Measurements from ENCODE around the gene BAZ2B.

The BAZ2B gene

DNA sequence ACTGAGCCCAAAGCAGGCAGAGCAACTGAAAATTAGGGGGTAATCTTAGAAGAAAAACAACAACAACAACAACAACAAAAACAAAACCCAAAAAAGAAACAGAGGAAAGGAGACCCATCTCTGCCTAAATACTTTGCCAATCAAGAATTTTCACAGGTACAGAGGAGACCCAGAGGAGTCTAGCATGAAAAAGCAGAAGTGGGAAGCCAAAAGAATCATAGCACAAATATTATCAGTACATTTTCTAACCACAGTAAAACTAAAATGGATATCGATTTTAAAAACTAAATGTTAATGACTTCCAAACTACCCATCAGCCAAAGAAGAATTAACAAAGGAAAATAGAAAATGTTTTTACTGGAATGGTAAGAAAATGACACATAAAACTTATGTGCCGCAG is 148.1 kb downstream of the BAZ2B start:
- in situ Hi-C loops (cut with MboI; ENCODE audit: low pct_unique_long_range_greater_than_20kb, low sequenced_read_pairs, unreplicated experiment): no loop called here
- TF ChIP-seq, protein P1, sequence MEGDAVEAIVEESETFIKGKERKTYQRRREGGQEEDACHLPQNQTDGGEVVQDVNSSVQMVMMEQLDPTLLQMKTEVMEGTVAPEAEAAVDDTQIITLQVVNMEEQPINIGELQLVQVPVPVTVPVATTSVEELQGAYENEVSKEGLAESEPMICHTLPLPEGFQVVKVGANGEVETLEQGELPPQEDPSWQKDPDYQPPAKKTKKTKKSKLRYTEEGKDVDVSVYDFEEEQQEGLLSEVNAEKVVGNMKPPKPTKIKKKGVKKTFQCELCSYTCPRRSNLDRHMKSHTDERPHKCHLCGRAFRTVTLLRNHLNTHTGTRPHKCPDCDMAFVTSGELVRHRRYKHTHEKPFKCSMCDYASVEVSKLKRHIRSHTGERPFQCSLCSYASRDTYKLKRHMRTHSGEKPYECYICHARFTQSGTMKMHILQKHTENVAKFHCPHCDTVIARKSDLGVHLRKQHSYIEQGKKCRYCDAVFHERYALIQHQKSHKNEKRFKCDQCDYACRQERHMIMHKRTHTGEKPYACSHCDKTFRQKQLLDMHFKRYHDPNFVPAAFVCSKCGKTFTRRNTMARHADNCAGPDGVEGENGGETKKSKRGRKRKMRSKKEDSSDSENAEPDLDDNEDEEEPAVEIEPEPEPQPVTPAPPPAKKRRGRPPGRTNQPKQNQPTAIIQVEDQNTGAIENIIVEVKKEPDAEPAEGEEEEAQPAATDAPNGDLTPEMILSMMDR (IDR thresholded peaks at IDR 0.05; ENCODE audit: extremely low read depth, insufficient read depth, missing control alignments): no peak
- no peak for DNase-seq (ENCODE audit: low spot score)

DNA sequence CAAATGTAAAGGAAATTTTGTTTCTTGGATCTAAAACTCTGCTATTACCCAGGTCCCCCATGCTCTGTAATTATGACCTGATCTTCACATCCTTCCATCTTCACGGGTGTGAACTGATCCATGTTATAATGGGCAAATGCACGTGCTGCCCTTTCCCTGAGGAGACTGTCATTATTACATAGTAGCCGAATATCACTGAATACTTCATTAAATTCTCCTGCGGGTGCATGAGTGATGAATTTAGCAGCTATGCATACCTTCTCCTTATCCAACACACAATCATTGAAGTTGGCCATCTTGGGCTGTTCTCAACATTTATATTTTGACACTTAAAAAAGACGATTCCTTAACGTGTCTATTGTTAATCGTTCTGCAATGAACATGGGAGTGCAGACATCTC is 153.4 kb downstream of the BAZ2B start:
- TF ChIP-seq, protein P1 (IDR thresholded peaks at IDR 0.05; ENCODE audit: extremely low read depth, insufficient read depth, missing control alignments): no peak
- in situ Hi-C loops (cut with MboI; ENCODE audit: low pct_unique_long_range_greater_than_20kb, low sequenced_read_pairs, unreplicated experiment): no loop called here
- DNase-seq (ENCODE audit: low spot score): no peak

DNA sequence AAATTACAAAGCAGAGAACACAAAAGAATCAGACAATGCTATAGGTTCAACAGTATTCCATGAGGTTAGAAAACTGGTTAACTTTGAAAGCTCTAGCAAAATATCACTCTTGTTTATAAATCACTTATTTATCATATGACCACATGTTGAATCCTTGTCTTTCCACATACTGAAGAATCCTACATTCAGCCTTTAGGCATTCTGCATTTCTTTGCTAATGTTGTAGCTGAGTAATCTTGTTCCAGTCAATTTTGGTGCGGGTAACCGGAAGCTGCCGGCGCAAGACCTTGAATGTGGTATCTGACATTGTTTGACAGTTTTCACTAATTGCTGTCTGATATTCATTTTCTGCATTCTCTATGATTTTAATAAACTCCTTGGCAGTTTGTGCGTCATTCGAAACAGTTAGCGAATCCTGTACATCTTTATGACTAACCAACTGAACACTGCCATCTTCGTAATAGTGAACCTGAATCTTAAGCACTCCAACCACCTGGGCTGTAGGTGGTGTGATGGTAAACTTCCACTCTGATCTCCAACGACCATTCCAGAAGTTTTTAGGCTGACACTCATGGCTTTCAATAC is 154.1 kb downstream of the BAZ2B start:
- DNase-seq (ENCODE audit: low spot score): no peak
- in situ Hi-C loops (cut with MboI; ENCODE audit: low pct_unique_long_range_greater_than_20kb, low sequenced_read_pairs, unreplicated experiment): no loop called here

DNA sequence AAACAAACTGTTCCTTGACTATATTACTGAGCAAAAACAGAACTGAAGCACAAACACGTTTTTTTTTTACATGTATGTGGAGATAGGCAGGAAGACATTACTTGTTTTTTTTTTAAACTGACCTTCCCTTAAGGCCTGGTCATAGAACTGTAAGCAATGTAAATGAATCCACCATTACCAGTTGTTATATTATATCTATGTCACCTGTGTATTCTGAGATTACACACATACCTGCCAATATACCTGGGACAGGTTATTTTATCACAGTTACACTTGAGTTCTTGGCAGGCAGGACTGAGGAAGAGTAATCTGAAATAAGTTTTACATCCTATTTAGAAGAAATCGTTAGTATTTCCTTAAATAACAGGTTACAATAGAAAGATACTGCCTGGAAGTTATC is 155.3 kb downstream of the BAZ2B start:
- TF ChIP-seq, protein P1 (IDR thresholded peaks at IDR 0.05; ENCODE audit: extremely low read depth, insufficient read depth, missing control alignments): no peak
- in situ Hi-C loops (cut with MboI; ENCODE audit: low pct_unique_long_range_greater_than_20kb, low sequenced_read_pairs, unreplicated experiment): no loop called here
- no peak for DNase-seq (ENCODE audit: low spot score)

More for the DNA sequence above, 154.1 kb downstream of the BAZ2B start:
- TF ChIP-seq, protein P1 (IDR thresholded peaks at IDR 0.05; ENCODE audit: extremely low read depth, insufficient read depth, missing control alignments): no peak

DNA sequence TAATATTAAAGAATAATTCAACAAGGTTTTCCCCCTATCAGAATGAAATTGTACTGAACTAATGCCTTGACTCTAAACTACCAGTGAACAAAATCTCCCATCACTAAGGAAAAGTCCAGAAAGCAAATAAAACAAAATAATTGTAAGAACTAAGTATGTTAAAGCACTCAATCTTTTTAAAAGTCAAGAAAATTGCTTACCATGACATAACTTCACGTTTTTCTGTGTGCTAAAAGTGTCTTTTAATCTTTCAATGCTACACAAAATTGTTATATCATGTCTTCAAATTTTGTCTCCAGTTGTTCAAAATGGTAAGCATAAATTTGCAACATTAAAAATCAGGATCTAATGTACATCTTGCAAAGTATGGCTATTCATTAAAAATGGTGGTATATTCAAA is 156.1 kb downstream of the BAZ2B start:
- TF ChIP-seq, protein P1 (IDR thresholded peaks at IDR 0.05; ENCODE audit: extremely low read depth, insufficient read depth, missing control alignments): no peak
- DNase-seq (ENCODE audit: low spot score): no peak
- in situ Hi-C loops (cut with MboI; ENCODE audit: low pct_unique_long_range_greater_than_20kb, low sequenced_read_pairs, unreplicated experiment): no loop called here

DNA sequence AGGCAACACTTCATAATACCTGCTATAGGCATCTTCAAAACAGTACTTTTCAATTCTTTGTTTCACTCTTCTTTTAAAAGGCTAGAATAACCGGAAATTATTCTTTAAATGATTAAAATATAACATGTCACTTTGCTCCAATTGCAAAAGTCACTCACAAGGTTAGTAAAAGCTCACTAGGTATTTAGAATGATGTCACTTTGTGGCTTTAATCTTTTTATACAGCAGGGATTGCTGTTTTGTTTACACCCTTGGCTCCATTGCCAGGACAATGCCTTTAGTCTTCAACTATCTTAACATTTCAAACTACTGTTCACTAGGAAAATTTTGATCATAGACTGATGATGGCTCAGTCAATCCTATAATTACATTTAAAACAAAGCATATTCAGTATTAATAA is 157.1 kb downstream of the BAZ2B start:
- TF ChIP-seq, protein P1 (IDR thresholded peaks at IDR 0.05; ENCODE audit: extremely low read depth, insufficient read depth, missing control alignments): no peak
- in situ Hi-C loops (cut with MboI; ENCODE audit: low pct_unique_long_range_greater_than_20kb, low sequenced_read_pairs, unreplicated experiment): no loop called here
- no peak for DNase-seq (ENCODE audit: low spot score)
